Jurkat, Clone E6-1 (cell line): ENCODE measurements around the gene RADIL.

Experiments
- DNase-seq: peaks from one replicate; pipeline ENCODE4 v3.0.0-alpha.2; 2011; ENCODE audit warnings: low read depth, low spot score
- H3K4me3 ChIP-seq: 2 replicates; pipeline ENCODE4 v1.5.1; 2011; ENCODE audit warnings: mild to moderate bottlenecking, low read length, control low read depth, moderate library complexity

Gene RADIL

DNA sequence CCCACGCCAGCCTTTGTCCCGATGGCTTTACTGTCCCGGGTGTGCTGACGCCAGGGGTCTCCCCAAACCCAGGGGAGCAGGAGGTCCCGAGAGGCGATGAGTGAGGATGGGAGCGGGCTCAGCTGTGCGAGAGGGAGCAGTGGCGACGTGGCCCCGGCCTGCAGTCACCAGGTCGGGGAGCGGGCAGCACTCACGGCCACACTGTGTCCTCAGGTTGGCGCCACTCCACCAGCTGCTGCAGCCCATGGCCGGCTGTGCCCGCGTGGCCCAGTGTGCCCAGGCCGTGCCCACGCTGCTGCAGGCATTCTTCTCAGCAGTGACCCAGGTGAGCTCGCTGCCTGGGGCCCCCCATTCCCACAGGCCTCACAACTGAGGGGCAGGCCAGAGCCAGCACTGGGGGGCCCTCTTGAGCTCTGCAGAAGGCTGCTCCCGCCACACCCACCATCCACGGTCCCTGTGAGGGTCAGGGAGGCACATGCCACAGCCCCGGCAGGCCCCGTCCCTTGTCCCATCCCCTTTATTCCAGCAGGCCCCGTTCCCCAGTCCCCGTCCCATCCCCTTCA lies 94.8 kb downstream of the RADIL start:
- no peak overlapping the region for H3K4me3 ChIP-seq
- no peak for DNase-seq

DNA sequence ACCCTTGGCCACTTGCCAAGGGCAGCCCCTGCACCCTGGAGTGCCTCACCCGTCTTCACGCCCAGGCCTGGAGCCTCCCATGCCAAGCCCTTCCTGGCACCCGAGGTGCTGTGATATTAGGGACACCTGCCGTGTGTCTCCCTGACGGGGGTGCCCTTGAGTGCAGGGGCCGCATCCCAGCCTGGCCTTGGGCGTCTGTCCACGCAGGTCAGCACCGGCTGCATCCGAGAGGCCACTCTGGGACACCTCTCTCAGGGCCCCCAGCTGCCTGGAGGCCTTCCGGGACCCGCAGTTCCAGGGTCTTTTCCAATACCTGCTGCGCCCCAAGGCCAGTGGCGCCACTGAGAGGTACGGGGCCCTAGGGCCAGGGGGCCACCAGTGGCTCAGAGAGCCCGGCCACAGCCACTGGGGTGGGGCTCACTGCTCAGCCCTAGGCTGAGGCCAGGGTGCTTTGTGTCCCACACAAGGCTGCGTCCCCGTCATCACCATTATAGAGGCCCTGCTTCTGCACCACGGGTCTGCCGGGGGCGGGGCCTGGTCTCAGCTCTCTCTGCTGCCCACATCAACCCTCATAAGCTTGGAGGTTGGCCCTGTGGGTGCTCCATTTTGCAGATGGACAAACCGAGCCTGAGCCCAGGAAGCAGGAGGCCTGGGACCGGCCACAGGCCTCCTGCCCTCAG lies 95.4 kb downstream of the RADIL start:
- no peak for DNase-seq

DNA sequence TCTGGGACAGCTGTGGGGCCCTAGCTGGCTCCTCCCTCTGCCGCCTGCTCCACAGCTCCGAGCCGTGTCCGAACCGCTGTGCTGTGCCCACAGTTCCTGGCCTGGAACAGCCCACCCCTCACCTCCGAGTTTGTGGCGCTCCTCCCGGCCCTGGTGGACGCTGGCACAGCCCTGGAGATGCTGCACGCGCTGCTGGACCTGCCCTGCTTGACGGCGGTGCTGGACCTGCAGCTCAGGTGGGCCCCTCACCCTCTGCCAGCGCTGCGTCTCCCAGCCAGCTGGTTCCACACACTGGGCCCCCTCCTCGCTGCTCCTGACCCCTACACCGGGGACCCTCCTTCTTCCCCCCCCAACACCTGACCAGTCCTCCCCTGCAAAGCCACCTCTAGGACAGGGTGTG lies 96.0 kb downstream of the RADIL start:
- H3K4me3 ChIP-seq, result no peak overlapping the region
- no peak for DNase-seq

More for the DNA sequence above, 95.4 kb downstream of the RADIL start:
- no peak overlapping the region for H3K4me3 ChIP-seq

GRCh38 chr7:4786015-4786414 lies 97.5 kb downstream of the RADIL start:
- no peak for DNase-seq
- H3K4me3 ChIP-seq, result no peak overlapping the region

- DNase-seq, result no peak
- H3K4me3 ChIP-seq, result no peak overlapping the region
Measured at GRCh38 chr7:4785371-4785770, 98.1 kb downstream of the RADIL start.

DNA sequence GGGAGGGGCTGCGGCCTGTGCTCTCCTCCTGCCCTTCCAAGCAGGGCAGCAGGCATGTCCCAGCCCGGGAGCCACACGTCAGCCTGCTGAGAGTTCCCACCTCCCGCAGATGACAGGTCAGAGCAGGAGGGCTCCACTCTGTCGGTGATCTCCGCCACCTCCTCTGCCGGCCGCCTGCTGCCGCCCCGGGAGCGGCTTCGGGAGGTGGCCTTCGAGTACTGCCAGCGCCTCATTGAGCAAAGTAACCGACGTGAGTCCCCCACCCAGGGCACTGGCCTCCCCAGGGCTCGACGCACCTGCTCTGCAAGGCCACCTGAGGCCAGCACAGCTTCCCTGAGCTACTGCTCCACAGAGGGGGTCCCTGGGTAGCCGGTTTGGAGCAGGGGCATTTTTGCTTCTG lies 98.7 kb downstream of the RADIL start:
- H3K4me3 ChIP-seq, result no peak overlapping the region
- DNase-seq, result no peak

DNA sequence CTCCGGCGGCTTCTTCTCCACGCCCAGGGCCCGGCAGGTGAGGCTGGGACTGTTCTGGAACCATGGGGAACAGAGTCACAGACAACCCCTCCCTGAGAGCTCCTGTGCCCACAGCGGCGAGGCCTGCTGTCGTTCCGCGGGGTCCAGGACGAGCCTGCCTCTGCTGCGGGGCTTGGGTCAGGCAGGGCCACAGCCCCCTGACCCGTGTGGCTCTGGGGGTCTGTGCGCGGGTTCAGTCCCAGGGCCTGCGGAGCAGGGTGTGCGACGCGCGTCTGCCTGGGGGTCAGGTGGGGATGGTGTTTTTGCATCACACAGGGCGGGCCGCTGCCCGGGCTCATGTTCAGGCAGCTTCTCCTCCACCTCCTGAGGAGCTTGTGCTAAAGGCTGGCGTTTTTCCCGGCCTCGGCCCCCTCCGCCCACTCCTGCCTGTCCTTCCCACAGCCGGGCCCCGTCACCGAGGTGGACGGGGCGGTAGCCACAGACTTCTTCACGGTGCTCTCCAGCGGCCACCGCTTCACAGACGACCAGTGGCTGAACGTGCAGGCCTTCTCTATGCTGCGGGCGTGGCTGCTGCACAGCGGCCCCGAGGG lies 99.7 kb downstream of the RADIL start:
- DNase-seq, result no peak
- H3K4me3 ChIP-seq, result no peak overlapping the region

- no peak for DNase-seq
- H3K4me3 ChIP-seq, result no peak overlapping the region
Measured at GRCh38 chr7:4783292-4783652, 100.2 kb downstream of the RADIL start.

DNA sequence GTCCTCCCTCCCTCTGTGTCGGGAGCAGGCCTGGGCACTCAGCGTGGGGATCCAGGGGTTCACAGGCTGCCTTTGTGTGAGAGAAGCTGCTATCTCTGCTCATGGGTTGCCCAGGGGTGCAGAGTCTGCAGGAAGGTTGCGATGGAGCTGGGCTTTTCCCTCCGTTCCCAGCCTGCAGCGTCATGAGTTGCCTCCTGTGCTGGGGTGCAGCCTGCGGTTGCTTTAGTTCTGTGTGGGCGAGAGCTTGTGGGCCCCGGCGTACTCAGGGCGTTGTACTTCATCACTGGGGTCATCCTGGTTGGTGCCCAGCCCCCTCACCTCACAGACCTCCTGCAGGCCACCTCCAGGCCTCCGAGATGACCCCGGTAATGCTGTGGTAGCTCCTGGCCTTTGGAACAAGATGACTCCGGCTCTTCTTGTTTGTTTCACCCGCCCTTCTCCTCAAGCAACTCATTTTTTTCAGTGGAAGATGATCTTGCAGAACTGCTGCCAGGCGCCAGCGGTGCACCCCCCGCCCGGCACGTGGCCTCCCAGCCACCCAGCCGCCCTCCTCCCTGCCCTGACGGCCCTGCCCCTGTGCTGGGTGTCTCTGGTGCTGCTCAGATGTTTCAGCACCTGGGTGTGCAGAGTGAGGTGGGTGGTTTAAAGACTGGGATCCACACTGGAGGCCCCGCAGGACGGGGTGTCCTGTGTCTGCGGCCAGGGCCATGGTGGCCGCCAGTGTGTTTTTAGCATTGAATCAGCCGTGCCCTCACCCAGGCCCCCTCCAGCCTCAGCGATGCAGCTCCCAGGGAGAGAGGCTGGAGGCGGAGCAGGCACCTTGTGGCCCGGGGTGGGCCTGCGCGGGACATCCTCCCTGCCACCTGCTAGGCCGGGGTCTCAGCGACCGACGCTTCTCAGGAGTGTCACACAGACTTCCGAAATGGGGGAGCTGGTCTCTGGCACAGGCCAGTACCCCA lies 100.9 kb downstream of the RADIL start:
- DNase-seq, result no peak
- H3K4me3 ChIP-seq, result no peak overlapping the region

DNA sequence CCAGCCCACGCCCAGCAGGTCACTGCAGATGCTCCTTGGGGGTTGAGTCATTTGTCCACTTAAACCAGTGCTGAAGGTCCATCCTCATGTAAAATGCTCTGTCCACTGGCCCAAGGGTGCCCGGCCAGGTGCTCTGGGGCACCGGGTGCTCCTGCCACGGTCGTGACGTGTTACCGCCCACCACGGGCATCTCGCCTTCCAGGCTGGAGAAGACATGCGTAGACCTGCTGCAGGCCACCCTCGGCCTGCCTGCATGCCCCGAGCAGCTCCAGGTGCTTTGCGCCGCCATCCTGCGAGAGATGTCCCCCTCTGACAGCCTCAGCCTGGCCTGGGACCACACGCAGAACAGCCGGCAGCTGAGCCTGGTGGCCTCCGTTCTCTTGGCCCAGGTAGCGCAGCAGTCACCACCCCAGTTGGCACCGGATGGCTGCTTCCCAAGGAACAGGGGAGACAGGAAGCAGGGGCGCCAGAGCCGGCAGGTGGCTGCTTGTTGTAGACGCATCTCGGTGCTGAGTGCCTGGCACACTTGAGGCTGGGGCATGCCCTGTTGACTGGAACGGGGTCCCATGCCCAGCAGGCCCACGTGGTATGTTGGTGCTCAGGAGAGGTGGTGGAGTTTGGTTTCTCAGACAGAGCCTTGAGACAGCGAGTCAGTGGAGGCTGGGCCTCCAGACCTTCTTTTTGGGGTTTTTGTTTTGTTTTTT lies 102.0 kb downstream of the RADIL start:
- DNase-seq, result no peak
- no peak overlapping the region for H3K4me3 ChIP-seq

GRCh38 chr7:4779118-4779517 lies 104.4 kb downstream of the RADIL start:
- no peak for DNase-seq
- no peak overlapping the region for H3K4me3 ChIP-seq

- no peak for DNase-seq
- peak overlapping the region; percentile 97 for H3K4me3 ChIP-seq
Measured at GRCh38 chr7:4775848-4776623, 107.5 kb downstream of the RADIL start.

DNA sequence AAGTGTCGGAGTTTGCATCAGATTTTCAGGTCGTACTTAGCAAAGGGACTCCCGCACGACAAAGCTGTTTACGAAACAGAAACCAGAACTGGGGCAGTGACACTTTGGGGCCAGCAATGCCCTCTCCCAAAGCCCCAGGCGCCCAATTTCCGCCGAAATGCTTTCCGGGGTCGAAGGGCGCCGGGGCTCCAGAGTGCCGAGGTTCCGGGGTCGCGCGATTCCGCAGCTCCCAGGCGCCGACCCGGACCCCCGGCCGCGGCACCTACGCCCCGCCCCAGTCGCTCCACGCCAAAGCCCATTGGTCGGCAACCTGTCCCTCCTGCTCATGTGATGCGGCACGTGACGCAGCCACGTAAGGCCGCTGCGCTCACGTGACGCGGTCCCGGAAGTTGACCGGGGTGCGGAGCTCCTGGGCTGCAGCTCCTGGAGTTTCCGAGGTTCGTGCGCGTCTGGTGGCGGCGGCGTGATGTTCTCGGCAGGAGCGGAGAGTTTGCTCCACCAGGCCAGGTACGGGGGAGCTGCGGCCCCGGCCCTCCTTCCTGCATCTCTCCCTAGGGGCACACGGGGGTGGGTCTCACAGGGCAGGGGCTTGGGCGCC lies 108.2 kb downstream of the RADIL start, which contains the start of gene AP5Z1:
AP5Z1 (plus strand) TSS at position 374 of the 598 bp plus-strand sequence; CDS start at position 467, 93 bp downstream.
- peak; percentile 95 for DNase-seq
- peak within 1 kb of the TSS; percentile 97 for H3K4me3 ChIP-seq

- H3K4me3 ChIP-seq, result peak overlapping the region; percentile 97
- no peak for DNase-seq
Measured at GRCh38 chr7:4774658-4775249, 108.8 kb downstream of the RADIL start.

DNA sequence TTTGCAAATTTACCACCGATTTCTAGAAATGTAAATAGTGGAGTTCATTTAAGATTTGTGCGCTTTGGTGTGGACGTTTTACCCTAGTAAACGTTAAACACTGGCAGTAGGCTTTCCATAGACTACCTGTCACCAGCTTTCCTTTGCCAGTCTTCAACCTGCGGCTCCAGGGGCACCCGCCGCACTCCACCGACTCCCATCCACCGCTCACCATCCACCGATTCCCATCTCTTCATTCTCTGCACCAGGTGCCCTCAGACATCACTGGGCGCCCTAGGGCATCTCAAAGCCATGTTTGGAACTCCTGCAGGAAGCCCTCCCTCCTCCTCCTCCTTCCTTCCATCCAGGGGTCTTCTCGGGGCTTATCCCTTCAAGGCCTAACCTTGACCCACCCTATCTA lies 109.5 kb downstream of the RADIL start:
- no peak overlapping the region; the same call in 1 of the 2 replicates for H3K4me3 ChIP-seq
- no peak for DNase-seq

GRCh38 chr7:4772306-4772705 lies 111.2 kb downstream of the RADIL start:
- no peak for DNase-seq
- no peak overlapping the region for H3K4me3 ChIP-seq

GRCh38 chr7:4771737-4772136 lies 111.8 kb downstream of the RADIL start:
- DNase-seq, result no peak
- H3K4me3 ChIP-seq, result no peak overlapping the region

GRCh38 chr7:4770886-4771285 lies 112.6 kb downstream of the RADIL start:
- H3K4me3 ChIP-seq, result no peak overlapping the region
- no peak for DNase-seq
